ENCODE data around the gene ANTXR2. TPM values are rescaled to one million over a fixed set of nuclear protein-coding genes. Genes with fewer than 3 reads are reported as not detected.
"Not testable (repeated sequence)": the region's sequence is repeated elsewhere in the genome, so short reads cannot be mapped to it uniquely, and the experiment has no call there.

ANTXR2 gene
- total and polyA plus RNA-seq, 7 donors, result 3.3 to 21.9 (median 10.3) TPM

GRCh38 chr4:79998201-79998600 is 74.8 kb downstream of the ANTXR2 start:
- intact Hi-C loops (cut with DNase I), result no loop called here

DNA sequence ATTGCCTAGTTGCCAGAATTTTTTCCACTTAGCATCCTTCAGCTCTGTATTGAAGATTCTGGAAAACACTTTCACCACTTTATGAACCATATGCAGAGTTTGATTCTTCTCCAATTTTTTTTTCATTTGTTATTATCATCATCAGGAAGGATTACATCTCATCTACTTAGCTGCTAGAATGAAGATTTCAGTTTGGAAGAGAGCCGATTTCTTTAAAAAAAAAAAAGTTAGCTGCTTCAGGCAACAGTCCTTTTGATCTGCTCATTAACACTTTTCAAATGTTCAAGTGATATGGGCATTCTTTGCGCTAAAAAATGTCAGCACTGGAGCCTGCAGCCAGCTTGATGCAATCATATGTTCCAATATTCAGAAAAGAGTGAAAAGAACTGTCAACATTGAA is 76.2 kb downstream of the ANTXR2 start:
- Histone ChIP-seq H3K27ac (no peak overlapping the region), H3K4me1 (no peaks in the 10 kb centered on the region), H3K27me3 (ENCODE audit: insufficient read depth in 3 of 3, low read length in 2 of 3) (no peaks in the 10 kb centered on the region), H3K36me3 (ENCODE audit: insufficient read depth in 1 of 2, low read depth in 1 of 2) (no peaks in the 10 kb centered on the region), H3K9me3 (no peaks in the 10 kb centered on the region), H3K4me3 (no peak overlapping the region)
- 63 to 74% (median 64%) methylated on average over 2 of the region's 2 CpGs for WGBS, 3 donors
- TF ChIP-seq, protein P1, sequence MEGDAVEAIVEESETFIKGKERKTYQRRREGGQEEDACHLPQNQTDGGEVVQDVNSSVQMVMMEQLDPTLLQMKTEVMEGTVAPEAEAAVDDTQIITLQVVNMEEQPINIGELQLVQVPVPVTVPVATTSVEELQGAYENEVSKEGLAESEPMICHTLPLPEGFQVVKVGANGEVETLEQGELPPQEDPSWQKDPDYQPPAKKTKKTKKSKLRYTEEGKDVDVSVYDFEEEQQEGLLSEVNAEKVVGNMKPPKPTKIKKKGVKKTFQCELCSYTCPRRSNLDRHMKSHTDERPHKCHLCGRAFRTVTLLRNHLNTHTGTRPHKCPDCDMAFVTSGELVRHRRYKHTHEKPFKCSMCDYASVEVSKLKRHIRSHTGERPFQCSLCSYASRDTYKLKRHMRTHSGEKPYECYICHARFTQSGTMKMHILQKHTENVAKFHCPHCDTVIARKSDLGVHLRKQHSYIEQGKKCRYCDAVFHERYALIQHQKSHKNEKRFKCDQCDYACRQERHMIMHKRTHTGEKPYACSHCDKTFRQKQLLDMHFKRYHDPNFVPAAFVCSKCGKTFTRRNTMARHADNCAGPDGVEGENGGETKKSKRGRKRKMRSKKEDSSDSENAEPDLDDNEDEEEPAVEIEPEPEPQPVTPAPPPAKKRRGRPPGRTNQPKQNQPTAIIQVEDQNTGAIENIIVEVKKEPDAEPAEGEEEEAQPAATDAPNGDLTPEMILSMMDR (IDR thresholded peaks at IDR 0.05), result no peak
- intact Hi-C loops (cut with DNase I), result no loop called here
- ATAC-seq, result no peak
- no peak for DNase-seq

More at GRCh38 chr4:79998201-79998600, 74.8 kb downstream of the ANTXR2 start:
- no peak for ATAC-seq
- no peaks in the 10 kb centered on the region for H3K27me3 ChIP-seq (ENCODE audit: insufficient read depth in 3 of 3, low read length in 2 of 3)
- TF ChIP-seq, protein P1 (IDR thresholded peaks at IDR 0.05), result no peak
- H3K9me3 ChIP-seq, result no peaks in the 10 kb centered on the region
- no peak for DNase-seq
- H3K4me1 ChIP-seq, result no peaks in the 10 kb centered on the region
- no peak overlapping the region for H3K27ac ChIP-seq
- no peaks in the 10 kb centered on the region for H3K36me3 ChIP-seq (ENCODE audit: insufficient read depth in 1 of 2, low read depth in 1 of 2)
- 94% methylated on average over 1 of the region's 1 CpG for WGBS, 3 donors
- H3K4me3 ChIP-seq, result no peak overlapping the region

DNA sequence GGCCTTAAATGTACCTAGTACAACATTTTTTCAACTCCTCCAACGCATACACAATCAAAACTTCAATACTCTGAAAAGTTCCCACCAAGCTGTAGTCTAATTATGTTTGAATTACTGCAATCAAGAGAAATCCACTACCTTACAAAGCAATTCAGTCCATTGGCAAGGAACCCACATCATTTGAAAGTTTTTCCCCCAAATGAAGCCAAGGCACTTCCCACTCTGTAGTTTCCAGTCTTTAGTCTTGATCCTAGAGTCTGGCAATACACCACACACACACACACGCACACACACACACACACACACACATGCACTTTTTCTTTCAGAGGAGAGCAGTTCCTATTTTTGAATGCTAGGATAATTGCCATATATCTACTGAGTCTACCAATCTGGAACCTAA is 79.6 kb downstream of the ANTXR2 start:
- TF ChIP-seq, protein P1 (IDR thresholded peaks at IDR 0.05), result no peak
- Histone ChIP-seq H3K4me1 (no peaks in the 10 kb centered on the region), H3K36me3 (ENCODE audit: insufficient read depth in 1 of 2, low read depth in 1 of 2) (no peaks in the 10 kb centered on the region), H3K4me3 (no peak overlapping the region), H3K9me3 (no peaks in the 10 kb centered on the region), H3K27me3 (ENCODE audit: insufficient read depth in 3 of 3, low read length in 2 of 3) (no peaks in the 10 kb centered on the region), H3K27ac (no peak overlapping the region)
- no peak for DNase-seq
- intact Hi-C loops (cut with DNase I), result no loop called here
- 75 to 90% (median 81%) methylated on average over 2 of the region's 2 CpGs for WGBS, 3 donors
- ATAC-seq, result no peak

DNA sequence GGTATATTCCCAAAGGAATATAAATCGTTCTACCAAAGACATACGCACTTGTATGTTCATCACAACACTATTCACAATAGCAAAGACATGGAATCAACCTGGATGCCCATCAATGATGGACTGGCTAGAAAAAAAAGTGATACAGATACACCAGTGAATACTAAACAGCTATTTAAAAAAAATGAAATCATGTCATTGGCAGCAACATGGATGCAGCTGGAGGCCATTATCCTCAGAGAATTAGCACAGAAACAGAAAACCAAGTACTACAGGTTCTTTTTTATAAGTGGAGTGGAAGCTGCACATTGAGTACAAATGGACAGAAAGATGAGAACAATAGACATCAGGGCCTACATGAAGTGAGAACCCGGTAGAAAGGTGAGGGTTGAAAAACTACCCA is 81.4 kb downstream of the ANTXR2 start:
- no peak for ATAC-seq
- Histone ChIP-seq H3K4me1 (no peaks in the 10 kb centered on the region), H3K9me3 (no peaks in the 10 kb centered on the region), H3K4me3 (no peak overlapping the region), H3K36me3 (ENCODE audit: insufficient read depth in 1 of 2, low read depth in 1 of 2) (no peaks in the 10 kb centered on the region), H3K27me3 (ENCODE audit: insufficient read depth in 3 of 3, low read length in 2 of 3) (no peaks in the 10 kb centered on the region), H3K27ac (no peak overlapping the region)
- intact Hi-C loops (cut with DNase I), result no loop called here
- DNase-seq, result no peak
- WGBS, 3 donors, result 89 to 93% (median 92%) methylated on average over 3 of the region's 3 CpGs
- TF ChIP-seq, protein P1 (IDR thresholded peaks at IDR 0.05), result no peak

GRCh38 chr4:79991100-79991499 is 81.9 kb downstream of the ANTXR2 start:
- H3K27me3 ChIP-seq (ENCODE audit: insufficient read depth in 3 of 3, low read length in 2 of 3); H3K27ac ChIP-seq; intact Hi-C loops (cut with DNase I); H3K36me3 ChIP-seq (ENCODE audit: insufficient read depth in 1 of 2, low read depth in 1 of 2); ATAC-seq; H3K4me1 ChIP-seq; DNase-seq; H3K9me3 ChIP-seq; H3K4me3 ChIP-seq: not testable (repeated sequence)
- WGBS, 3 donors, result 95 to 98% (median 96%) methylated on average over 2 of the region's 2 CpGs
